Lower lobe of right lung (tissue), 2 donors: Measurements from ENCODE around the gene BCKDHB. TPM values are rescaled to one million over a fixed set of nuclear protein-coding genes. Genes with fewer than 3 reads are reported as not detected.
A peak's percentile ranks its signal among the peaks of the same experiment; 100 is the strongest.
"Not testable (repeated sequence)": the region's sequence is repeated elsewhere in the genome, so short reads cannot be mapped to it uniquely, and the experiment has no call there.

Source experiments
- ATAC-seq, 2 donors: fragments of 200-7000 bp; cut with Tn5 transposase; one replicate each; pipeline ENCODE4 v1.9.1; 2020 to 2022; ENCODE audit warnings: mild to moderate bottlenecking in 2 of 2, moderate library complexity in 2 of 2
- DNase-seq: peaks from one replicate; pipeline ENCODE4 v3.0.0-alpha.2; 2020
- H3K27ac ChIP-seq: fragments of 200-600 bp; one replicate; pipeline ENCODE4 v1.8.0; 2022
- H3K27me3 ChIP-seq: fragments of 200-600 bp; one replicate; pipeline ENCODE4 v1.8.0; 2022; ENCODE audit warnings: low read depth
- H3K36me3 ChIP-seq: fragments of 200-600 bp; one replicate; pipeline ENCODE4 v1.8.0; 2022; ENCODE audit warnings: mild to moderate bottlenecking
- H3K4me1 ChIP-seq: fragments of 200-600 bp; one replicate; pipeline ENCODE4 v1.8.0; 2022
- H3K4me3 ChIP-seq: fragments of 200-600 bp; one replicate; pipeline ENCODE4 v1.8.0; 2022; ENCODE audit warnings: mild to moderate bottlenecking
- H3K9me3 ChIP-seq: fragments of 200-600 bp; one replicate; pipeline ENCODE4 v1.8.0; 2022
- intact Hi-C: fragments of 100-400 bp; cut with DNase I; formaldehyde crosslinking; loops from one replicate; pipeline ENCODE4 v1.11.0; 2022
- total RNA-seq: library from RNA; stranded (reverse); fragmentation: NEBNext Ultra II Directional; extraction: Animal tissue kit (Norgen Biotek cat#: 25700); gene quantifications from one replicate; pipeline ENCODE4 v1.2.1, GENCODE V29; 2021
- TF ChIP-seq, protein P1 (sequence below): fragments of 200-600 bp; IDR thresholded peaks from one replicate; pipeline ENCODE4 v1.8.0; 2022; ENCODE audit warnings: antibody characterized with exemption, mild to moderate bottlenecking
- donor health status: DM: no; HTN: yes; CAD: no; lungs with severe emphysema.

BCKDHB gene
- total RNA-seq, 1 donor from 2014 or later = 13.8 TPM

DNA sequence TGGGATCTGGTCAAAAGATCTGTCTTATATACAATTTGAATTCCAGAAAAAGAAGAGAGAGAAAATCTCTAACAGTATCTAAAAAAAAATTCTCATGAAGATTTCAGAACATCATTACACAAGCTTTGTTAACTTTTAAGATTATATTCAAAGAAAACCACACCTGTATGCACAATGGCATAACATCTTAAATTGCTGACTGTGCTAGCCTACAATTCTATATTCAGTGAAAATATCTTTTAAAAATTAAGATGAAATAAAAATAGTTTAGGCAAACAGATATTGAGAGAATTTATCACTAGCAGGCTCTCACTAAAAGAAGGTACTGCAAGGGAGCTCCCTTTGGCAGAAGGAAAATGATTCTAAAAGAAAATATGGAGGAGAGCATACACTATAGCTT is 100.3 kb downstream of the BCKDHB start:
- Histone ChIP-seq H3K4me1 (no peaks in the 10 kb centered on the region), H3K27ac (no peak overlapping the region), H3K27me3 (no peaks in the 10 kb centered on the region), H3K36me3 (no peaks in the 10 kb centered on the region), H3K4me3 (no peak overlapping the region), H3K9me3 (no peaks in the 10 kb centered on the region)
- intact Hi-C loops = no loop called here
- no peak for DNase-seq
- TF ChIP-seq, protein P1, sequence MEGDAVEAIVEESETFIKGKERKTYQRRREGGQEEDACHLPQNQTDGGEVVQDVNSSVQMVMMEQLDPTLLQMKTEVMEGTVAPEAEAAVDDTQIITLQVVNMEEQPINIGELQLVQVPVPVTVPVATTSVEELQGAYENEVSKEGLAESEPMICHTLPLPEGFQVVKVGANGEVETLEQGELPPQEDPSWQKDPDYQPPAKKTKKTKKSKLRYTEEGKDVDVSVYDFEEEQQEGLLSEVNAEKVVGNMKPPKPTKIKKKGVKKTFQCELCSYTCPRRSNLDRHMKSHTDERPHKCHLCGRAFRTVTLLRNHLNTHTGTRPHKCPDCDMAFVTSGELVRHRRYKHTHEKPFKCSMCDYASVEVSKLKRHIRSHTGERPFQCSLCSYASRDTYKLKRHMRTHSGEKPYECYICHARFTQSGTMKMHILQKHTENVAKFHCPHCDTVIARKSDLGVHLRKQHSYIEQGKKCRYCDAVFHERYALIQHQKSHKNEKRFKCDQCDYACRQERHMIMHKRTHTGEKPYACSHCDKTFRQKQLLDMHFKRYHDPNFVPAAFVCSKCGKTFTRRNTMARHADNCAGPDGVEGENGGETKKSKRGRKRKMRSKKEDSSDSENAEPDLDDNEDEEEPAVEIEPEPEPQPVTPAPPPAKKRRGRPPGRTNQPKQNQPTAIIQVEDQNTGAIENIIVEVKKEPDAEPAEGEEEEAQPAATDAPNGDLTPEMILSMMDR = no peak
- ATAC-seq = no peak

DNA sequence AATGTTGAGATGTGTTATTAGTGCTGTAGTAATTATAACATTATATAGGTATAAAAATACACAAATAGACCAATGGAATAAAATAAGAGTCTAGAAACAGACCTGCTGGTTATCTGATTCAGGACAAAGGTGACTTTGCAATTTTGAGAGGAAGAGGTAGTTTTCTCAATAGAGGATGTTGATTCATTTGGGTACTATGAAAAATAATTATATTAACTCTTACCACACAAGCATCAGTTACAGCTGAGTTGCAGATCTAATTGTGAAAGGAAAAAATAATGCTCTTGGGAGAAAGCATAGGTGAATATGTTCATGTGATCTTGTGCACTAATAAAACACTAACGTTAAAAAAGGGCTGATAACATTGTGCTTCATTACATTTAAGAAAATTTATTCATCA is 103.0 kb downstream of the BCKDHB start:
- H3K9me3 ChIP-seq = no peaks in the 10 kb centered on the region
- no peaks in the 10 kb centered on the region for H3K4me1 ChIP-seq
- no peak for ATAC-seq
- no peak overlapping the region for H3K27ac ChIP-seq
- TF ChIP-seq, protein P1 = no peak
- intact Hi-C loops = no loop called here
- H3K27me3 ChIP-seq = no peaks in the 10 kb centered on the region
- no peaks in the 10 kb centered on the region for H3K36me3 ChIP-seq
- H3K4me3 ChIP-seq = no peak overlapping the region
- DNase-seq = no peak

DNA sequence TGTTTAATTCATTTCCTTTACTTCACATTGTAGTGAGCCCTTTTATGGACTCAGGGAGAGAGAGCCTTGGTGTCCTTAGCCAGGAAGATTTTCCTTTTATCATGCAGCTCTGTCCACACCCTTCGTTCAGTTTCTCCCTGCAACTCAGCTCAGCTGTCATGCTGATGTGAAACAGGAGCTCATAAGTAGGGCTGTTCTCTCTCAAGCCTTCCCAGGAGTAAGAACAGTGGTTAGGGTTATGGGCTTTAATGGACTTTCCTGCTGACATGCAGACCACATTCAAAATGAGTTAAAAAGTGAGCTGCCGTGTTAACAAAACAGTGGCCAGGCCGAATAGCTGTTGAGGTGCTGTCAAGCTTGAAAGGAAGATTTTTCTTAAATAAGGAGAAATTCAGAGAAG is 104.1 kb downstream of the BCKDHB start:
- TF ChIP-seq, protein P1 = no peak
- Histone ChIP-seq H3K27me3 (no peaks in the 10 kb centered on the region), H3K27ac (no peak overlapping the region), H3K4me1 (no peaks in the 10 kb centered on the region), H3K36me3 (no peaks in the 10 kb centered on the region), H3K4me3 (no peak overlapping the region), H3K9me3 (no peaks in the 10 kb centered on the region)
- no peak for DNase-seq
- no peak for ATAC-seq
- intact Hi-C loops = no loop called here

DNA sequence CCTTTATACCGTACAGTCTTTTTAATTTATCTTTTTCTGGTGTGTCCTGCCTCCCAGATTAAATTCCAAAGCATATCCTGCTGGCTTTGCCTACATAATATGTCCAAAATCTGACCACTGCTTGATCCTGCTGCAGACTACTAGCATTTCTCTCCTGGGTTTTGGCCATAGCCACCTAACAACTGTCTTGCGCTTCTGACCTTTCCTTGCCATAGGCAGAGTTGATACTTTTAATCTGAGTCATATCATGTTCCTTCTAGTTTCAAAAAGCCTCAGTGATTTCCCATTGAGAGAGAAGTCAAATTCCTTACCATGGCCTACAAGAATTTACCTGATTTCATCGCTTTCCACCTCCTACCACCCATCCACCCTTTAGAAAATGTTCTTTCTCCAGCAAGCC is 104.8 kb downstream of the BCKDHB start:
- TF ChIP-seq, protein P1 = no peak
- H3K4me3 ChIP-seq = no peak overlapping the region
- no peak for DNase-seq
- H3K4me1 ChIP-seq = no peaks in the 10 kb centered on the region
- no peak for ATAC-seq
- H3K27me3 ChIP-seq = no peaks in the 10 kb centered on the region
- intact Hi-C loops = no loop called here
- H3K9me3 ChIP-seq = no peaks in the 10 kb centered on the region
- no peak overlapping the region for H3K27ac ChIP-seq
- no peaks in the 10 kb centered on the region for H3K36me3 ChIP-seq

DNA sequence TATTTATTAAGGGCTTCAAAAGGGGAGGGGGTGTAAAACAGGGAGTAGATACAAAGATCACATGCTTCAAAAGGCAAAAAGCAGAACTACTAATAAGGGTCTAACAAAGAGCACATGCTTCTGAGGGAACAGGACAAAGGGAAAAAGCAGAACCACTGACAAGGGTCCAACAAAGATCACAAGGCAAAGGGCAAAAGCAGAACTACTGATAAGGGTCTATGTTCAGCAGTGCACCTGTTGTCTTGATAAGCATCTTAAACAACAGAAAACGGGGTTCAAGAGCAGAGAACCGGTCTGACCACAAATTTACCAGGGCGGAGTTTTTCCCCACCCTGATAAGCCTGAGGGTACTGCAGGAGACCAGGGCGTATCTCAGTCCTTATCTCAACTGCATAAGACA is 105.4 kb downstream of the BCKDHB start:
- H3K27ac ChIP-seq, intact Hi-C loops, H3K9me3 ChIP-seq, H3K4me1 ChIP-seq, ATAC-seq, H3K36me3 ChIP-seq, H3K4me3 ChIP-seq, H3K27me3 ChIP-seq, DNase-seq: not testable (repeated sequence)

DNA sequence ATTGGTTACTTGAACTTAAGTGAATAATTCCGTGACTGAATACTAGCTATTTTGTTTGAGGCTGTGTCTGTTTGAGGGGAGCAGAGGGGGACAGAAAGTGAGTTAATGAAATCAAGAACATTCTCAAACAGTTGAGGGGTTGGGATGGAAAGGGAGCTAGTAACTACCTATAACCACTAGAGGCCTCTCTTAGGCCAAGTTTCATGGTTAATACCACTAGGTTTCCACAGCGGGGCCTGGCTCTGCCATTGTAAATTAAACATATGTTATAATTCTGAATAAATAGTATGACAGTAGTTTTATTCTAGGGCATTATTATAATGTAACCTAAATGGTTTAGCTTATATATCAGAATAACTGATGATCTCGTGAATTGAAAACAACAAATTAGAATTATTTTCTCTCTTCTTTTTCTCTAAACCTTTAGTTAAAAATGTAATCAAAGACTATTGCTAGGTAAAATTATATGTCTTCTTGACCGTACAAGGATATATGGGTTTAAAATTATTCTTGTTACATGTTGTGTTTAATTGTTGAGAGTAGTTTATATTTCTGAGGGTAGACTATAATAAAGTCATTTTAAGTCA is 108.1 kb downstream of the BCKDHB start:
- DNase-seq (no peak), ATAC-seq (peak; percentile 72 to 81)
- H3K9me3 ChIP-seq = no peaks in the 10 kb centered on the region
- intact Hi-C loops = no loop called here
- H3K27ac ChIP-seq = no peak overlapping the region
- TF ChIP-seq, protein P1 = peak; percentile 63
- no peaks in the 10 kb centered on the region for H3K36me3 ChIP-seq
- no peaks in the 10 kb centered on the region for H3K4me1 ChIP-seq
- no peak overlapping the region for H3K4me3 ChIP-seq
- no peaks in the 10 kb centered on the region for H3K27me3 ChIP-seq
